ENCODE results near the gene MXI1. TPM values are rescaled to one million over a fixed set of nuclear protein-coding genes. Genes with fewer than 3 reads are reported as not detected.

Gene MXI1
- total and polyA plus RNA-seq, 2 experiments from 2014 or later, result 5.1 to 8.5 TPM

DNA sequence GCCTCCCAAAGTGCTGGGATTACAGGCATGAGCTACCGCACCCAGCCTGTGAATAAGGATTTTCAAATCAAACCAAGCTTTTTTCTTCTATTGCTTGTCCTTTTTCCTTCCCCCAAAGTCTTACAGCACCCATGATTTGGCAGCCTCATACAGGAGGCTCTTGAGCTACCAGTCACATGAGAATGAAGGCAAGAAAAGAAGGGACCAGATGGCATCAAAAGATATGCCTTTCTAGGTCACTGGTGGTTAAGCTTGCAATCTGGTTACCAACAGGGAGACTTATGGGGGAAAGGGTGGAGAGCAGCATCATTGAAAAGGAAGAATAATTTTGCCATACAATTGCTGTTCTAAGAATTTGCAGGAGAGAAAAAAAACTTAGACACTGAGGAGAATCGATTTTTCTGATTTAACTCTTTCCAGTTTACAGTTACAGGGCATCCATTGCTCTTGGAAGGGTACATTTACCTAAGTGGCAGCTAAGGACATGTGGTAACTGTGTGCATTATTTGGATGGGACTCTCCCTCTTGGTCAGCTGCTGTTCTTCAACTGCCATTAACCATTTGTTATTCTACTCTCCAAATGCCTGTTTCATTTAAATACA lies 67.8 kb downstream of the MXI1 start:
- Histone ChIP-seq H3K4me3 (no peak overlapping the region), H3K27me3 (ENCODE audit: insufficient read depth) (no peaks in the 10 kb centered on the region), H3K79me2 (replicated peaks; ENCODE audit: insufficient read depth) (no peaks in the 10 kb centered on the region), H3K9me2 (ENCODE audit: insufficient read depth) (no peaks in the 10 kb centered on the region), H3K4me2 (no peak overlapping the region), H3F3A (replicated peaks; ENCODE audit: low read depth) (no peaks in the 10 kb centered on the region), H3K4me1 (ENCODE audit: insufficient read depth) (no peaks in the 10 kb centered on the region), H3K27ac (ENCODE audit: low read depth) (no peak overlapping the region), H2AFZ (no peak overlapping the region), H4K20me1 (replicated peaks; ENCODE audit: insufficient read depth) (0 out of 2 replicates have a peak, but pooled peaks cover 5% of the 10 kb centered on the region), H3K36me3 (ENCODE audit: insufficient read depth) (no peaks in the 10 kb centered on the region)
- peaks cover 1% of the 10 kb centered on the region for H3K27me3 Mint-ChIP-seq (ENCODE audit: insufficient read depth, low read depth, poor library complexity)
- no peak overlapping the region for H3K27ac Mint-ChIP-seq
- H3K9me3 Mint-ChIP-seq, result no peaks in the 10 kb centered on the region
- ATAC-seq, result no peak
- no peak for TF ChIP-seq EZH2phosphoT487 (IDR thresholded peaks at IDR 0.05; ENCODE audit: unreplicated experiment)
- no peak for TF ChIP-seq JUNB (IDR thresholded peaks at IDR 0.05; ENCODE audit: unreplicated experiment)
- no peak for TF ChIP-seq EZH2 (IDR thresholded peaks at IDR 0.05; ENCODE audit: low read depth, unreplicated experiment)
- TF ChIP-seq, protein P1, sequence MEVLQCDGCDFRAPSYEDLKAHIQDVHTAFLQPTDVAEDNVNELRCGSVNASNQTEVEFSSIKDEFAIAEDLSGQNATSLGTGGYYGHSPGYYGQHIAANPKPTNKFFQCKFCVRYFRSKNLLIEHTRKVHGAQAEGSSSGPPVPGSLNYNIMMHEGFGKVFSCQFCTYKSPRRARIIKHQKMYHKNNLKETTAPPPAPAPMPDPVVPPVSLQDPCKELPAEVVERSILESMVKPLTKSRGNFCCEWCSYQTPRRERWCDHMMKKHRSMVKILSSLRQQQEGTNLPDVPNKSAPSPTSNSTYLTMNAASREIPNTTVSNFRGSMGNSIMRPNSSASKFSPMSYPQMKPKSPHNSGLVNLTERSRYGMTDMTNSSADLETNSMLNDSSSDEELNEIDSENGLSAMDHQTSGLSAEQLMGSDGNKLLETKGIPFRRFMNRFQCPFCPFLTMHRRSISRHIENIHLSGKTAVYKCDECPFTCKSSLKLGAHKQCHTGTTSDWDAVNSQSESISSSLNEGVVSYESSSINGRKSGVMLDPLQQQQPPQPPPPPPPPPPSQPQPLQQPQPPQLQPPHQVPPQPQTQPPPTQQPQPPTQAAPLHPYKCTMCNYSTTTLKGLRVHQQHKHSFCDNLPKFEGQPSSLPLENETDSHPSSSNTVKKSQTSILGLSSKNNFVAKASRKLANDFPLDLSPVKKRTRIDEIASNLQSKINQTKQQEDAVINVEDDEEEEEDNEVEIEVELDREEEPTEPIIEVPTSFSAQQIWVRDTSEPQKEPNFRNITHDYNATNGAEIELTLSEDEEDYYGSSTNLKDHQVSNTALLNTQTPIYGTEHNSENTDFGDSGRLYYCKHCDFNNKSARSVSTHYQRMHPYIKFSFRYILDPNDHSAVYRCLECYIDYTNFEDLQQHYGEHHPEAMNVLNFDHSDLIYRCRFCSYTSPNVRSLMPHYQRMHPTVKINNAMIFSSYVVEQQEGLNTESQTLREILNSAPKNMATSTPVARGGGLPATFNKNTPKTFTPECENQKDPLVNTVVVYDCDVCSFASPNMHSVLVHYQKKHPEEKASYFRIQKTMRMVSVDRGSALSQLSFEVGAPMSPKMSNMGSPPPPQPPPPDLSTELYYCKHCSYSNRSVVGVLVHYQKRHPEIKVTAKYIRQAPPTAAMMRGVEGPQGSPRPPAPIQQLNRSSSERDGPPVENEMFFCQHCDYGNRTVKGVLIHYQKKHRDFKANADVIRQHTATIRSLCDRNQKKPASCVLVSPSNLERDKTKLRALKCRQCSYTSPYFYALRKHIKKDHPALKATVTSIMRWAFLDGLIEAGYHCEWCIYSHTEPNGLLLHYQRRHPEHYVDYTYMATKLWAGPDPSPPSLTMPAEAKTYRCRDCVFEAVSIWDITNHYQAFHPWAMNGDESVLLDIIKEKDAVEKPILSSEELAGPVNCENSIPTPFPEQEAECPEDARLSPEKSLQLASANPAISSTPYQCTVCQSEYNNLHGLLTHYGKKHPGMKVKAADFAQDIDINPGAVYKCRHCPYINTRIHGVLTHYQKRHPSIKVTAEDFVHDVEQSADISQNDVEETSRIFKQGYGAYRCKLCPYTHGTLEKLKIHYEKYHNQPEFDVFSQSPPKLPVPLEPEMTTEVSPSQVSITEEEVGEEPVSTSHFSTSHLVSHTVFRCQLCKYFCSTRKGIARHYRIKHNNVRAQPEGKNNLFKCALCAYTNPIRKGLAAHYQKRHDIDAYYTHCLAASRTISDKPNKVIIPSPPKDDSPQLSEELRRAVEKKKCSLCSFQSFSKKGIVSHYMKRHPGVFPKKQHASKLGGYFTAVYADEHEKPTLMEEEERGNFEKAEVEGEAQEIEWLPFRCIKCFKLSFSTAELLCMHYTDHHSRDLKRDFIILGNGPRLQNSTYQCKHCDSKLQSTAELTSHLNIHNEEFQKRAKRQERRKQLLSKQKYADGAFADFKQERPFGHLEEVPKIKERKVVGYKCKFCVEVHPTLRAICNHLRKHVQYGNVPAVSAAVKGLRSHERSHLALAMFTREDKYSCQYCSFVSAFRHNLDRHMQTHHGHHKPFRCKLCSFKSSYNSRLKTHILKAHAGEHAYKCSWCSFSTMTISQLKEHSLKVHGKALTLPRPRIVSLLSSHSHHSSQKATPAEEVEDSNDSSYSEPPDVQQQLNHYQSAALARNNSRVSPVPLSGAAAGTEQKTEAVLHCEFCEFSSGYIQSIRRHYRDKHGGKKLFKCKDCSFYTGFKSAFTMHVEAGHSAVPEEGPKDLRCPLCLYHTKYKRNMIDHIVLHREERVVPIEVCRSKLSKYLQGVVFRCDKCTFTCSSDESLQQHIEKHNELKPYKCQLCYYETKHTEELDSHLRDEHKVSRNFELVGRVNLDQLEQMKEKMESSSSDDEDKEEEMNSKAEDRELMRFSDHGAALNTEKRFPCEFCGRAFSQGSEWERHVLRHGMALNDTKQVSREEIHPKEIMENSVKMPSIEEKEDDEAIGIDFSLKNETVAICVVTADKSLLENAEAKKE (CRISPR knock-in tag; IDR thresholded peaks at IDR 0.05), result no peak
- TF ChIP-seq, protein P2, sequence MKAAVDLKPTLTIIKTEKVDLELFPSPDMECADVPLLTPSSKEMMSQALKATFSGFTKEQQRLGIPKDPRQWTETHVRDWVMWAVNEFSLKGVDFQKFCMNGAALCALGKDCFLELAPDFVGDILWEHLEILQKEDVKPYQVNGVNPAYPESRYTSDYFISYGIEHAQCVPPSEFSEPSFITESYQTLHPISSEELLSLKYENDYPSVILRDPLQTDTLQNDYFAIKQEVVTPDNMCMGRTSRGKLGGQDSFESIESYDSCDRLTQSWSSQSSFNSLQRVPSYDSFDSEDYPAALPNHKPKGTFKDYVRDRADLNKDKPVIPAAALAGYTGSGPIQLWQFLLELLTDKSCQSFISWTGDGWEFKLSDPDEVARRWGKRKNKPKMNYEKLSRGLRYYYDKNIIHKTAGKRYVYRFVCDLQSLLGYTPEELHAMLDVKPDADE (IDR thresholded peaks at IDR 0.05), result no peak
- TF ChIP-seq, protein P3, sequence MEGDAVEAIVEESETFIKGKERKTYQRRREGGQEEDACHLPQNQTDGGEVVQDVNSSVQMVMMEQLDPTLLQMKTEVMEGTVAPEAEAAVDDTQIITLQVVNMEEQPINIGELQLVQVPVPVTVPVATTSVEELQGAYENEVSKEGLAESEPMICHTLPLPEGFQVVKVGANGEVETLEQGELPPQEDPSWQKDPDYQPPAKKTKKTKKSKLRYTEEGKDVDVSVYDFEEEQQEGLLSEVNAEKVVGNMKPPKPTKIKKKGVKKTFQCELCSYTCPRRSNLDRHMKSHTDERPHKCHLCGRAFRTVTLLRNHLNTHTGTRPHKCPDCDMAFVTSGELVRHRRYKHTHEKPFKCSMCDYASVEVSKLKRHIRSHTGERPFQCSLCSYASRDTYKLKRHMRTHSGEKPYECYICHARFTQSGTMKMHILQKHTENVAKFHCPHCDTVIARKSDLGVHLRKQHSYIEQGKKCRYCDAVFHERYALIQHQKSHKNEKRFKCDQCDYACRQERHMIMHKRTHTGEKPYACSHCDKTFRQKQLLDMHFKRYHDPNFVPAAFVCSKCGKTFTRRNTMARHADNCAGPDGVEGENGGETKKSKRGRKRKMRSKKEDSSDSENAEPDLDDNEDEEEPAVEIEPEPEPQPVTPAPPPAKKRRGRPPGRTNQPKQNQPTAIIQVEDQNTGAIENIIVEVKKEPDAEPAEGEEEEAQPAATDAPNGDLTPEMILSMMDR (conservative IDR thresholded peaks at IDR 0.05; ENCODE audit: low read depth in 2 of 2), result no peak
- TF ChIP-seq POLR2AphosphoS5 (IDR thresholded peaks at IDR 0.05; ENCODE audit: low read depth), result no peak
- TF ChIP-seq, protein P4, sequence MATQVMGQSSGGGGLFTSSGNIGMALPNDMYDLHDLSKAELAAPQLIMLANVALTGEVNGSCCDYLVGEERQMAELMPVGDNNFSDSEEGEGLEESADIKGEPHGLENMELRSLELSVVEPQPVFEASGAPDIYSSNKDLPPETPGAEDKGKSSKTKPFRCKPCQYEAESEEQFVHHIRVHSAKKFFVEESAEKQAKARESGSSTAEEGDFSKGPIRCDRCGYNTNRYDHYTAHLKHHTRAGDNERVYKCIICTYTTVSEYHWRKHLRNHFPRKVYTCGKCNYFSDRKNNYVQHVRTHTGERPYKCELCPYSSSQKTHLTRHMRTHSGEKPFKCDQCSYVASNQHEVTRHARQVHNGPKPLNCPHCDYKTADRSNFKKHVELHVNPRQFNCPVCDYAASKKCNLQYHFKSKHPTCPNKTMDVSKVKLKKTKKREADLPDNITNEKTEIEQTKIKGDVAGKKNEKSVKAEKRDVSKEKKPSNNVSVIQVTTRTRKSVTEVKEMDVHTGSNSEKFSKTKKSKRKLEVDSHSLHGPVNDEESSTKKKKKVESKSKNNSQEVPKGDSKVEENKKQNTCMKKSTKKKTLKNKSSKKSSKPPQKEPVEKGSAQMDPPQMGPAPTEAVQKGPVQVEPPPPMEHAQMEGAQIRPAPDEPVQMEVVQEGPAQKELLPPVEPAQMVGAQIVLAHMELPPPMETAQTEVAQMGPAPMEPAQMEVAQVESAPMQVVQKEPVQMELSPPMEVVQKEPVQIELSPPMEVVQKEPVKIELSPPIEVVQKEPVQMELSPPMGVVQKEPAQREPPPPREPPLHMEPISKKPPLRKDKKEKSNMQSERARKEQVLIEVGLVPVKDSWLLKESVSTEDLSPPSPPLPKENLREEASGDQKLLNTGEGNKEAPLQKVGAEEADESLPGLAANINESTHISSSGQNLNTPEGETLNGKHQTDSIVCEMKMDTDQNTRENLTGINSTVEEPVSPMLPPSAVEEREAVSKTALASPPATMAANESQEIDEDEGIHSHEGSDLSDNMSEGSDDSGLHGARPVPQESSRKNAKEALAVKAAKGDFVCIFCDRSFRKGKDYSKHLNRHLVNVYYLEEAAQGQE (IDR thresholded peaks at IDR 0.05; ENCODE audit: unreplicated experiment), result no peak
- no peak for TF ChIP-seq CREB1 (CRISPR knock-in tag; IDR thresholded peaks at IDR 0.05; ENCODE audit: low read depth)
- TF ChIP-seq STAT1 (IDR thresholded peaks at IDR 0.05; ENCODE audit: unreplicated experiment), result no peak
- no peak for TF ChIP-seq NANOG (IDR thresholded peaks at IDR 0.05; ENCODE audit: borderline replicate concordance)
- H3K4me1 Mint-ChIP-seq, result peaks cover 16% of the 10 kb centered on the region
- H3K36me3 Mint-ChIP-seq (ENCODE audit: low read depth), result peaks cover 3% of the 10 kb centered on the region; the same call in 2 of the 3 replicates
- H3K4me3 Mint-ChIP-seq, result no peak overlapping the region
- DNase-seq (ENCODE audit: low spot score), result no peak

All from GM23338 (cell line).